ENCODE results near the gene PPP1R1C. TPM values are rescaled to one million over a fixed set of nuclear protein-coding genes. Genes with fewer than 3 reads are reported as not detected.
A peak's percentile ranks its signal among the peaks of the same experiment; 100 is the strongest.

The PPP1R1C gene
- total RNA-seq, 1 donor from 2014 or later = 0.51 TPM

GRCh38 chr2:182098648-182099047 lies 113.0 kb downstream of the PPP1R1C start:
- DNase-seq (ENCODE audit: low read depth) = no peak

- DNase-seq (ENCODE audit: low read depth) = no peak
Measured at GRCh38 chr2:182101263-182101662, 115.6 kb downstream of the PPP1R1C start.

DNA sequence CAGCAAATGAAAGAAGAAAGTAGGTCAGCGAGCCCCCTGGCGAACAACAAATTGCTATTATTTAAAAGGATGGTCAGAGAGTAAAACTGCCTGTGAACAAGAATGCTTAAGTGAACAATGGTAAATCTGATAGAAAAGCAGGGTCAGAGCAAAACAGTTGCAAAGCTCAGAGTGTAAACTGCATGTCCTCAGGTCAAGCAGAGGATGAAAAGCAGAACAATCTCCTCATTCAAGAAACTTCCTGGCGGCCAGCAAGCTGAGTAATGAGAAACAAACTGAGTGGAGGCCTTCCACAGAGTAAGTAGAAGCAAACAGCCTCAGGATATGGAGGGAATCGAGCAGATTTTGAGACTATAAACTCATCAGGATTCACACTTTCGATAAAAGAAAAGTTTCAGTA lies 117.9 kb downstream of the PPP1R1C start:
- DNase-seq (ENCODE audit: low read depth) = no peak

DNA sequence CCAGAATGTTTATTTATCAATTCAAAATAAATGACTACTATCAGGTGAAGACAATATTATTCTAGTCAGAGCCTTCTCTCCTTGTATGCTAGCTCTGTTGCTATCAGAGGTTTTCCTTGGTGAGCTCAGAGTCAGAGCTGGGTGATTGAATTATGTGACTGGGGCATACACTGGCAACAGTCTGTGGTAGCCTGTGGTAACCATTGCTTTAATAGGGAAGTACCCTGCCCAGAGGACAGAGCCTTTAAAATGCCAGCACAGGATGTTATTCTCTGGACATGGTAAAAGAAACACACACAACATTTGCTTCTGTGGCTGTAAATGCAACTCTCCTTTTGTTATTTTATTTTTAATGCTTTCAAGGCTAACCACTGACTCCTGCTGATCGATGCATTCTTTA lies 124.7 kb downstream of the PPP1R1C start:
- peak; percentile 34 for DNase-seq (ENCODE audit: low read depth)

DNA sequence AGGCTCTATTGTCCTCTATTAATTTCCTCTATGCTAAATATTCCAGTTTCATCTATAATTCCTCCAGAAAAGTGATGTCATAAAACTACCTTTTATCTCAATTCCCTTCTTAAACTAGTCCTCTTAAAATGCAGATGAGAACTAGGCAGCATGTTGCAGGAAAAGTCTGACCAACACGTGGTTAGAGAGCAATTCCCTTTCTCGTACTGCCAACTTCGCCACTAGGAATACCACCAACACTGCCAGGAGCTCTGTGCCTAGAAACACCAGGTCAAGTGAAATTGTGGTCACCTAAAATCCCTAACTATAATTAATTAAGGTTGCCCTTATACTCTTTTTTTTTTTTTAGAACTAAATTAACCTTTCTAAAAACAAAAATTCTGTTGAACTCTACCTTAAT lies 127.7 kb downstream of the PPP1R1C start:
- DNase-seq (ENCODE audit: low read depth) = no peak

DNA sequence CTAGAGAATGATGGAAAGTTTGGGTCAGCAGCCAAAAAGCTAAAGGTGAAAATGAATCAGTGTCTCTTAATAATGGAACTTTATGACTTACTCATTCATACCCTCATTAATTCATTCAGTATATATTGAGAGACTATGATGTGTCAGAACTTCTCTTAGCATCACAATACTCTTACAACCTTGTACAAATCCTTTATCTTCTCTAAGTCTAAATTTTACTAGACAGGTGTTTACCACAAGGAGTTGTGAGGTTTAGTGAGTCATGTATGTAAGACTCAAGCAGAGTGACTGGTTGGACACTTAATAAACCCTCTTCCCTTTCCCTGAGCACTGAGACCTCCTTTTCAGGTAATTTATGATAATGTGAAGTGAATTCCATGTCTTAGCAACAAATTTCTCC lies 129.6 kb downstream of the PPP1R1C start:
- no peak for DNase-seq (ENCODE audit: low read depth)

DNA sequence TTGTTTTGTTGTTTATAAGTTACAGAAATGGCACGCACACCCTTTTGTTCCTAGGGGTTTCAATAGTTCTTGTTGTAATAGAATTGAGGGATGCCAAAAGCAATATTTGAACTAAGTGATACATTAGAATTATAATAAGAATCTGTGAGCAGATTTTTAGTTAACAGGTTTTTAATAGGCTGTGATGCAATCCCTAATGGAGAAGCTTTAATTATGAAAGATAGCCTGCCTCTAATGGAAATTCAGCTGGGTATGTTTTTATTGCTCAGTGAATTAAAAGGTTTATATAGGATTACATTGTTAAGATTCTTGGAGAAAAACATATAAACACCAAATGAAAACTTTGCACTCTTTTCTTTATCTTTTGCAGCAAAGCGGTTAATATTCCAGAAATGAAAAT lies 131.1 kb downstream of the PPP1R1C start:
- no peak for DNase-seq (ENCODE audit: low read depth)

DNA sequence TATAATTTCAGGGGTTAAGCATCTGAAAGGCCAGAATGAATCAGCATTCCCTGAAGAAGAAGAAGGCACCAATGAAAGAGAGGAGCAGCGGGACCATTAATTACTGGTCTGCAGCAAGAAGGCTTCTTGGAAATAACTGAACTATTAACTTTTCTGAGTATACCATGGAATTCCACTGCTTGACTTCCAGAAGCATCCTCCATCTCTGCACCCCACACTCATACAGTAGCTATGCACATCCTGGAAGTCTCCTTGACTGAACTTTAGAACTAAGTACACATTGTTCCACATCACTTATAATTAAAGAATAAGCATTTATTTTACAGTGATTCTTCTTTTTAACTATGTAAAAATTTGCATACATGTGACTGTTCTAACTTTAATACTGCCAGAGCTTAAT lies 131.5 kb downstream of the PPP1R1C start:
- DNase-seq (ENCODE audit: low read depth) = no peak

DNA sequence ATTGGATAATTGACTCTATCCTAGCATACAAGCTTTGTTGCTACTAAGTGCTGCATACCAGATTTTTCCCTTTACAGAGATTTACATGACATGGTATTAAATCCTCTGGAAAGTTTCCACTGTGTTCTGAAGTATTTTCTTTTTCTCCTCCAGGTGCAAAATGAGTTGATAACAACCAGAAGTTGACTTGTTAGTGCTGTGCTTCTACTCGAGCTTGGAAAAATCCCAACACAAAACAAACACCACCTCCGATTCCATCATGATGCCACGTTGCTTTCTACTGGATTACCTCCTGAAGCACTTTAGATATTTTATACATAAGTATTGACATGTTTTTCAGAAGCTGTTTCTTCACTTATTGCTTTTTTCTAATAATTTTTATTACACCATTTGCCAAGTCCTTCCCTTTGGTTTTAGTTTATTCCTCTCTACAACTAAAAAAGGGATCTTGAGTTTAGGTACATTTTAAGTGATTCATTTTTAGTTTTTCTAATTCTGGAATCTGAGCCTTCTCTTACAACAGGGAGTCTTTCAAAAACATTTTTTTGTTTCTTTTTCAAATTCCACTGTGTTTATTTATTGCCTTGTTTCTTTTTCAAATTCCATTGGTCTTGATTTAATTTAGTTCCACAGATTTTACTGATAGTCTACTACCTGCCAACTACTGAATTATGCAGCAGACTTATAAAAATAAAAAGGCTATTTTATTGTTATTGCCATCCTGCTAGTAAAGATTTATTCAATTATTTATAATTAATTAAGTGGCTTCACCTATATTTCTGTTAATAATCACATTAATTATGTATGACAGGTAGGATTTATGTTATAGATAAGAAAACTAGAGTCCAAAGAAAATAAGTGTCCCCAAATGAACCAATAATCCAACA lies 143.4 kb downstream of the PPP1R1C start:
- no peak for DNase-seq (ENCODE audit: low read depth)

- DNase-seq (ENCODE audit: low read depth) = peak; percentile 21
Measured at GRCh38 chr2:182132605-182133004, 147.0 kb downstream of the PPP1R1C start.

DNA sequence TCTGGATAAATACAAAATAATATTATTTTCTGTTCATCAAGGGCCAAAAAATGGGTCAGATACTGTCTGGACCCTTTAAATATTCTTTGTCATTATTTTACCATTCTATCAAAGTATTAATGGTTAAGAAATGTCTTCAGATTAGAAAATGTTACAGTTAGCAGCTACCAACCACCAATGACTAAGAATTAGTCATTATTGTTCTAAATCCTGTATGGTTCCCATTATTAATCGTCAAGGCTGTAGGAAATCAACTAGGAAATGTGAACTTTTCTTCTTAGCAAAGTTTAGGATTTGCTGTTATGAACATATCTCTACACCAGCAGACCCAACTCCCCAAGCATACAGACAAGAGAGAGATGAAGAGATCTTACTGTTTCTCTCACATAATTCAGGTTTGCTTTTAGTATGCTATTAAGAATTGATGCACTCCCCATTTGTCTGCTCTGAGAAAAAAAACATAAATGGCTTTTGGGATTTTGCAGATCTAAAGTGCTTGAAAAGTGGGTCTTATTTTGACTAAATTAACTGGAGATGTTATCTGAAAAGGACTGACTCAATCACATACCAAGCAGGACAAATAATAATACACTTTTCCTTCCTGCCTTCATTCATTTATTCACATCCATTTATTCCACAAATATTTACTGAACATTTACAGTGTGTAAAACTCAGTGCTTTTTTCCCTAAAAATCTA lies 147.7 kb downstream of the PPP1R1C start:
- no peak for DNase-seq (ENCODE audit: low read depth)

DNA sequence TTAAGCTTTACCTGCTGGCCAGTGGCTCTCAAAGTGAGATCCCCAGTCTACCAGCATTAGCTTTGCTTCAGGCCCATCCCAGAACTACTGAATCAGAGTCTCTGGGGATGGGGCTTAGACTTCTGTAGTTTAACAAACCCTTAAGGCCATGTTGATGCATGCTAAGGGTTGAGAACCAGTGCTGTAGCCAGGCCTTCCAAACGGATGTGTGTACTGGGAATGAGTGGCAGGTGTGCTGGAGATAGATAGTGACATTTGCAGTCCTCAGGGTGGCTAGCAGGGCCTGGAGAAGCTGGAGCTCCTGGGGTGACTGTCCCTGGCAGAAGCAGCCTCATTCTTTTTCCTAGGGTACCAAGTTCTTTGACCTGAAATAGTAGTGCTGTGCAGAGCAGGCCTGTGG lies 148.5 kb downstream of the PPP1R1C start:
- no peak for DNase-seq (ENCODE audit: low read depth)

GRCh38 chr2:182142062-182142461 lies 156.4 kb downstream of the PPP1R1C start:
- DNase-seq (ENCODE audit: low read depth) = no peak

- DNase-seq (ENCODE audit: low read depth) = peak; percentile 33
Measured at GRCh38 chr2:182144041-182144775, 158.6 kb downstream of the PPP1R1C start.

- DNase-seq (ENCODE audit: low read depth) = peak; percentile 84
Measured at GRCh38 chr2:182144776-182145165, 159.1 kb downstream of the PPP1R1C start.

GRCh38 chr2:182148344-182148743 lies 162.7 kb downstream of the PPP1R1C start:
- DNase-seq (ENCODE audit: low read depth) = peak; percentile 34

DNA sequence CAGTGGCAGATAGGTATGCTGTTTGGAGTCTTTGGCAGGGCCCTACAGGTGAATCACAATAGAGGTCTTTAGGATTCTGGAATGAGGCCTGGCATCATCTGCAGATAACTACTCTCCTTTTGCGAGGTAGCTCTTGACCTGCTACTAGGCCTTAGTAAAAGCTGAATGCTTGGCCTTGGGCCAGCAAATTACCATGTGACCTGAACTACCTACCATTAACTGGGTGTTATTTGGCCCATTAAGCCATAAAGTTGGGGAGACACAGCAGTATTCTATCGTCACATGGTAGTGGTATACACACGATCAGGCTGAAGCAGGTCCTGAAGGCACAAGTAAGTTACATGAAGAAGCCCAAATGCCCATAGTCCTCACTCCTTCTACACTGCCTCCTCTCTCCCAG lies 178.2 kb downstream of the PPP1R1C start:
- no peak for DNase-seq (ENCODE audit: low read depth)

DNA sequence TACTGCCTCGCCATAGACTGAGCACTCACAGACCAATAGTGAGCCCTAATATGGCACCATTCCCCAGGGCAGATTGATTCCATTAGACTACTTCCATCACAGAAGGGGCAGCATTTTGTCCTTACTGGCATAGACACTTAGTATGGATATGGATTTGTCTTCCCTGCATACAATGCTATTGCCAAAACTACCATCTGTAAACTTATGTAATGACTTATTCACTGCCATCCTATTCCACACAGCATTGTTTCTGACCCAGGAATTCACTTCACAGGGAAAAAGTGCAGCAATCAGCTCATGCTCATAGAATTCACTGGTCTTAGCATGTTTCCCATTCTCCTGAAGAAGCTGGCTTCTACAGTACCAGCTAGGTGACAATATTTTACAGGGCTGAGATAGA lies 179.0 kb downstream of the PPP1R1C start:
- DNase-seq (ENCODE audit: low read depth) = no peak

- peak; percentile 78 for DNase-seq (ENCODE audit: low read depth)
Measured at GRCh38 chr2:182165202-182165601, 179.5 kb downstream of the PPP1R1C start.

- DNase-seq (ENCODE audit: low read depth) = no peak
Measured at GRCh38 chr2:182166406-182166805, 180.8 kb downstream of the PPP1R1C start.

- no peak for DNase-seq (ENCODE audit: low read depth)
Measured at GRCh38 chr2:182166841-182167240, 181.2 kb downstream of the PPP1R1C start.

Measured in myocyte (in vitro differentiated cells).